ENCODE data around the gene PDE9A. TPM values are rescaled to one million over a fixed set of nuclear protein-coding genes. Genes with fewer than 3 reads are reported as not detected.

Gene PDE9A
- total and polyA plus RNA-seq, 2 of the 4 experiments (the other 2 are of a cell fraction) = 0.89 to 0.90 TPM

GRCh38 chr21:42655796-42656770 is 2.7 kb downstream of the PDE9A start (continued):
- TF ChIP-seq ELK1 (IDR thresholded peaks at IDR 0.05; ENCODE audit: borderline replicate concordance, low read depth, low read length) = no peak
- no peak for TF ChIP-seq RFX5 (IDR thresholded peaks at IDR 0.05; ENCODE audit: low read depth, low read length)
- TF ChIP-seq FOS (IDR thresholded peaks at IDR 0.05; ENCODE audit: low read depth, low read length) = no peak
- no peak for TF ChIP-seq USF2 (IDR thresholded peaks at IDR 0.05; ENCODE audit: low read depth, low read length)
- no peak for TF ChIP-seq CHD1 (IDR thresholded peaks at IDR 0.05; ENCODE audit: low read depth, low read length)
- TF ChIP-seq RAD21 (IDR thresholded peaks at IDR 0.05; ENCODE audit: low read length) = no peak
- no peak for TF ChIP-seq CEBPB (IDR thresholded peaks at IDR 0.05; ENCODE audit: low read depth, low read length)
